Keratinocyte (primary cell): ENCODE measurements around the gene RHOJ.

Source experiments
- EZH2 ChIP-seq: IDR thresholded peaks from one replicate; pipeline ENCODE4 v1.6.1; 2012; ENCODE audit warnings: inconsistent platforms, mild to moderate bottlenecking, low read length, moderate library complexity
- TF ChIP-seq, protein P1 (sequence below), 3 experiments: IDR thresholded peaks in 1 of 3; conservative IDR thresholded peaks in 1 of 3; optimal IDR thresholded peaks in 1 of 3; 2 replicates in 2 of 3; 3 replicates in 1 of 3; pipeline versions ENCODE3 to v1.5.1; 2011; ENCODE audit warnings: low read length in 3 of 3, mild to moderate bottlenecking in 3 of 3, moderate library complexity in 2 of 3, control low read depth in 1 of 3, inconsistent platforms in 1 of 3; ENCODE audit not compliant: insufficient read depth in 2 of 3; ENCODE audit errors: extremely low read depth in 1 of 3

DNA sequence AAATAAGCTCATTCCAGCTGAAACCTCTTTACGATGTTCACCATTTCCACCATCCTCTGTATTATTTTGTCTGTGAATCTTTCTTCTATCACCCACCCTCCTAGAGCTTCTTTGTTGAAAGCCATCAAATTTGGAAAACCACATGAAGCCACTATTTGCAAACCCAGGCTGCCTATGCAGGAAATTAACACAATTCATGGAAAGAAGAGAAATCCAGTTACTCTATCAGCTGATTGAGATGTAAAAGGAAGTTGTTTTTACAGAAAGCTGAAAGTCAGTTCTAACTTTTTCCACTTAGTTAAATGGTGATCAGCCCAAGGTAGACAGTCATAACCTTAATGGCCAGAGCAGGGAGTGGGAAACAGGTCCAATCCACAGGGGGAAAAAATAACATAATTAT is 6.6 kb downstream of the RHOJ start:
- TF ChIP-seq, protein P1, sequence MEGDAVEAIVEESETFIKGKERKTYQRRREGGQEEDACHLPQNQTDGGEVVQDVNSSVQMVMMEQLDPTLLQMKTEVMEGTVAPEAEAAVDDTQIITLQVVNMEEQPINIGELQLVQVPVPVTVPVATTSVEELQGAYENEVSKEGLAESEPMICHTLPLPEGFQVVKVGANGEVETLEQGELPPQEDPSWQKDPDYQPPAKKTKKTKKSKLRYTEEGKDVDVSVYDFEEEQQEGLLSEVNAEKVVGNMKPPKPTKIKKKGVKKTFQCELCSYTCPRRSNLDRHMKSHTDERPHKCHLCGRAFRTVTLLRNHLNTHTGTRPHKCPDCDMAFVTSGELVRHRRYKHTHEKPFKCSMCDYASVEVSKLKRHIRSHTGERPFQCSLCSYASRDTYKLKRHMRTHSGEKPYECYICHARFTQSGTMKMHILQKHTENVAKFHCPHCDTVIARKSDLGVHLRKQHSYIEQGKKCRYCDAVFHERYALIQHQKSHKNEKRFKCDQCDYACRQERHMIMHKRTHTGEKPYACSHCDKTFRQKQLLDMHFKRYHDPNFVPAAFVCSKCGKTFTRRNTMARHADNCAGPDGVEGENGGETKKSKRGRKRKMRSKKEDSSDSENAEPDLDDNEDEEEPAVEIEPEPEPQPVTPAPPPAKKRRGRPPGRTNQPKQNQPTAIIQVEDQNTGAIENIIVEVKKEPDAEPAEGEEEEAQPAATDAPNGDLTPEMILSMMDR (optimal IDR thresholded peaks at IDR 0.05 in 1 of 3, IDR thresholded peaks at IDR 0.05 in 1 of 3, conservative IDR thresholded peaks at IDR 0.05 in 1 of 3; ENCODE audit: extremely low read depth in 1 of 3, insufficient read depth in 2 of 3, low read length in 3 of 3) = no peak
- TF ChIP-seq EZH2 = no peak
